ENCODE measurements around the gene AATF. TPM values are rescaled to one million over a fixed set of nuclear protein-coding genes. Genes with fewer than 3 reads are reported as not detected.

AATF gene
- total and polyA plus RNA-seq, 9 of the 15 experiments (the other 6 are each of a cell fraction or from before 2014, with no cell fraction given): 34.5 to 133 (median 90.1) TPM

GRCh38 chr17:36977066-36977465 lies 28.3 kb downstream of the AATF start:
- Histone ChIP-seq H3K4me3 (no peak overlapping the region), H3K36me3 (ENCODE audit: control insufficient read depth, insufficient read depth, low read length) (peaks cover 22% of the 10 kb centered on the region), H3K27ac (ENCODE audit: extremely low read depth, low read depth, low read length) (no peak overlapping the region), H3K9me3 (replicated peaks; ENCODE audit: control insufficient read depth, insufficient read depth, low read depth, low read length) (no peaks in the 10 kb centered on the region), H2AFZ (ENCODE audit: low read depth, low read length) (no peak overlapping the region), H3K79me2 (ENCODE audit: control insufficient read depth, insufficient read depth, low read length) (peaks cover 91% of the 10 kb centered on the region), H3K27me3 (ENCODE audit: control insufficient read depth in 2 of 2, insufficient read depth in 2 of 2, low read length in 2 of 2) (no peaks in the 10 kb centered on the region), H3K4me1 (replicated peaks in 1 of 2; ENCODE audit: control insufficient read depth in 2 of 2, insufficient read depth in 2 of 2, low read length in 2 of 2) (no peaks in the 10 kb centered on the region), H3K4me2 (ENCODE audit: insufficient read depth, low read length) (no peak overlapping the region), H4K20me1 (replicated peaks; ENCODE audit: control insufficient read depth, insufficient read depth, low read length) (no peaks in the 10 kb centered on the region), H3K9me1 (ENCODE audit: control insufficient read depth, insufficient read depth, low read length) (no peaks in the 10 kb centered on the region), H3K9ac (ENCODE audit: insufficient read depth in 1 of 2, low read depth in 2 of 2, low read length in 2 of 2) (no peak overlapping the region)
- ChIA-PET CTCF (ENCODE audit: low intra/inter-chr PET ratio) (interaction anchor here (0.8 kb wide), 1 partner anchor 15 kb away, joined by 3 read pairs; no protein-coding TSS in a partner anchor), POLR2A (interaction anchor here (0.6 to 1.5 kb wide), 5 partner anchors 9 to 112 kb away, joined by 3 to 5 read pairs (median 4); partner anchors contain the start of gene AATF)
- DNase-seq (ENCODE audit: extremely low read depth in 1 of 4, low spot score in 3 of 4): no peak
- no peak for ATAC-seq
- in situ Hi-C loops (cut with MboI): no loop called here
- no peak for FAIRE-seq
- WGBS (ENCODE audit: insufficient coverage, low coverage, missing lambda C conversion rate): 85% methylated on average over 2 of the region's 2 CpGs
- intact Hi-C loops (cut with micrococcal nuclease): no loop called here
- no TSS peak for BruUV-seq (replicated peaks)
- no peak for TF ChIP-seq SNRNP70 (optimal IDR thresholded peaks at IDR 0.05; ENCODE audit: low read depth, low read length)
- TF ChIP-seq TSHZ1 (CRISPR knock-in tag; IDR thresholded peaks at IDR 0.05): no peak
- TF ChIP-seq POLR3A (IDR thresholded peaks at IDR 0.05; ENCODE audit: borderline replicate concordance, extremely low read depth, insufficient read depth, insufficient read length): no peak
- TF ChIP-seq ILK (tag; IDR thresholded peaks at IDR 0.05; ENCODE audit: borderline replicate concordance, low read depth): no peak
- TF ChIP-seq GATA2 (CRISPR knock-in tag; IDR thresholded peaks at IDR 0.05): no peak
- TF ChIP-seq, protein P1, sequence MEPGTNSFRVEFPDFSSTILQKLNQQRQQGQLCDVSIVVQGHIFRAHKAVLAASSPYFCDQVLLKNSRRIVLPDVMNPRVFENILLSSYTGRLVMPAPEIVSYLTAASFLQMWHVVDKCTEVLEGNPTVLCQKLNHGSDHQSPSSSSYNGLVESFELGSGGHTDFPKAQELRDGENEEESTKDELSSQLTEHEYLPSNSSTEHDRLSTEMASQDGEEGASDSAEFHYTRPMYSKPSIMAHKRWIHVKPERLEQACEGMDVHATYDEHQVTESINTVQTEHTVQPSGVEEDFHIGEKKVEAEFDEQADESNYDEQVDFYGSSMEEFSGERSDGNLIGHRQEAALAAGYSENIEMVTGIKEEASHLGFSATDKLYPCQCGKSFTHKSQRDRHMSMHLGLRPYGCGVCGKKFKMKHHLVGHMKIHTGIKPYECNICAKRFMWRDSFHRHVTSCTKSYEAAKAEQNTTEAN (CRISPR knock-in tag; IDR thresholded peaks at IDR 0.05): no peak
- no peak for TF ChIP-seq EWSR1 (IDR thresholded peaks at IDR 0.05; ENCODE audit: borderline replicate concordance, low read depth, partially characterized antibody)
- TF ChIP-seq CREM (IDR thresholded peaks at IDR 0.05; ENCODE audit: low read depth): no peak
- no peak for TF ChIP-seq POLR2B (IDR thresholded peaks at IDR 0.05; ENCODE audit: low read depth, partially characterized antibody)
- TF ChIP-seq ZNF282 (CRISPR knock-in tag; IDR thresholded peaks at IDR 0.05): no peak
- TF ChIP-seq CEBPG (CRISPR knock-in tag; IDR thresholded peaks at IDR 0.05): no peak
- no peak for TF ChIP-seq CEBPG (tag; conservative IDR thresholded peaks at IDR 0.05 in 1 of 2, IDR thresholded peaks at IDR 0.05 in 1 of 2)
